Astrocyte (in vitro differentiated cells and primary cell): Measurements from ENCODE around the gene MUC6.

Experiments used
- EZH2 ChIP-seq: IDR thresholded peaks from 2 replicates; pipeline ENCODE4 v1.6.1; 2012; ENCODE audit warnings: mild to moderate bottlenecking, low read length, inconsistent platforms; ENCODE audit not compliant: insufficient read depth
- TF ChIP-seq, protein P1 (sequence below): IDR thresholded peaks from 2 replicates; pipeline ENCODE4 v1.5.1; 2011; ENCODE audit warnings: low read depth, mild to moderate bottlenecking, inconsistent platforms, low read length, moderate library complexity; ENCODE audit not compliant: insufficient read depth

DNA sequence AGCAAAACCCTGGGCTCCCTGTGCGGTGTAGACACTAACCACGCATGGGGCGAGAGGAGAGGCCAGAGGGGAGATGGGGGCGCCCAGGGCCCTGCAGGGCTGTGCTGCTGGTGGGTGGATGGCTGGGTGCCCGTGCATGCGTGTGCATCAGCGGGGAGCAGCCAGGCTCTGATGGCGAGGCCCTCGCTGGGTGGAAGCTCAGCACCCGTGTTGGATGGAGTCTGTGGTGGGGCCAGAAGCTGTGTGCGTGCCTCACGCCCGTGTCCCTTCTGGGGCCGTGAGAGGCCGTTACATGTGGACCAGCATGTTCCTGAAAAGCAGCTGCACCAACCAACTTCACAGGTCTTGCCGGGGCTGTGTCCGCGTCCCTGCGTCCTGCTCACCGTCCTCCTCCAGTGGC, 33.4 kb downstream of the MUC6 start:
- TF ChIP-seq, protein P1, sequence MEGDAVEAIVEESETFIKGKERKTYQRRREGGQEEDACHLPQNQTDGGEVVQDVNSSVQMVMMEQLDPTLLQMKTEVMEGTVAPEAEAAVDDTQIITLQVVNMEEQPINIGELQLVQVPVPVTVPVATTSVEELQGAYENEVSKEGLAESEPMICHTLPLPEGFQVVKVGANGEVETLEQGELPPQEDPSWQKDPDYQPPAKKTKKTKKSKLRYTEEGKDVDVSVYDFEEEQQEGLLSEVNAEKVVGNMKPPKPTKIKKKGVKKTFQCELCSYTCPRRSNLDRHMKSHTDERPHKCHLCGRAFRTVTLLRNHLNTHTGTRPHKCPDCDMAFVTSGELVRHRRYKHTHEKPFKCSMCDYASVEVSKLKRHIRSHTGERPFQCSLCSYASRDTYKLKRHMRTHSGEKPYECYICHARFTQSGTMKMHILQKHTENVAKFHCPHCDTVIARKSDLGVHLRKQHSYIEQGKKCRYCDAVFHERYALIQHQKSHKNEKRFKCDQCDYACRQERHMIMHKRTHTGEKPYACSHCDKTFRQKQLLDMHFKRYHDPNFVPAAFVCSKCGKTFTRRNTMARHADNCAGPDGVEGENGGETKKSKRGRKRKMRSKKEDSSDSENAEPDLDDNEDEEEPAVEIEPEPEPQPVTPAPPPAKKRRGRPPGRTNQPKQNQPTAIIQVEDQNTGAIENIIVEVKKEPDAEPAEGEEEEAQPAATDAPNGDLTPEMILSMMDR: no peak
- no peak for TF ChIP-seq EZH2
